Testis (tissue), 2 donors: ENCODE results near the gene CORO7.

ENCODE experiments used
- CTCF ChIP-seq, 3 experiments: fragments of 450-650 bp in 2 of 3; fragments of 200-600 bp in 1 of 3; sonication (generic) in 1 of 3; IDR thresholded peaks; one replicate each; pipeline ENCODE4 v1.5.1; 2016 to 2019; ENCODE audit warnings: antibody characterized with exemption in 3 of 3, mild to moderate bottlenecking in 2 of 3, moderate library complexity in 1 of 3
- POLR2A ChIP-seq: fragments of 450-650 bp; IDR thresholded peaks from one replicate; pipeline ENCODE4 v1.6.1; 2017; ENCODE audit warnings: antibody characterized with exemption, mild to moderate bottlenecking, moderate library complexity

- TF ChIP-seq POLR2A (no peak), CTCF (IDR thresholded peaks at IDR 0.05) (no peak)
Observed at GRCh38 chr16:4385789-4386450, 30.5 kb downstream of the CORO7 start.
